DMS 273 treated with DMSO at 0.1 percent for 48 hours (cell line): Measurements from ENCODE around the gene MMP12.

Experiments used
- DNase-seq: peaks from one replicate; lab custom pipeline; 2025; lab: John Stamatoyannopoulos, UW

The MMP12 gene

DNA sequence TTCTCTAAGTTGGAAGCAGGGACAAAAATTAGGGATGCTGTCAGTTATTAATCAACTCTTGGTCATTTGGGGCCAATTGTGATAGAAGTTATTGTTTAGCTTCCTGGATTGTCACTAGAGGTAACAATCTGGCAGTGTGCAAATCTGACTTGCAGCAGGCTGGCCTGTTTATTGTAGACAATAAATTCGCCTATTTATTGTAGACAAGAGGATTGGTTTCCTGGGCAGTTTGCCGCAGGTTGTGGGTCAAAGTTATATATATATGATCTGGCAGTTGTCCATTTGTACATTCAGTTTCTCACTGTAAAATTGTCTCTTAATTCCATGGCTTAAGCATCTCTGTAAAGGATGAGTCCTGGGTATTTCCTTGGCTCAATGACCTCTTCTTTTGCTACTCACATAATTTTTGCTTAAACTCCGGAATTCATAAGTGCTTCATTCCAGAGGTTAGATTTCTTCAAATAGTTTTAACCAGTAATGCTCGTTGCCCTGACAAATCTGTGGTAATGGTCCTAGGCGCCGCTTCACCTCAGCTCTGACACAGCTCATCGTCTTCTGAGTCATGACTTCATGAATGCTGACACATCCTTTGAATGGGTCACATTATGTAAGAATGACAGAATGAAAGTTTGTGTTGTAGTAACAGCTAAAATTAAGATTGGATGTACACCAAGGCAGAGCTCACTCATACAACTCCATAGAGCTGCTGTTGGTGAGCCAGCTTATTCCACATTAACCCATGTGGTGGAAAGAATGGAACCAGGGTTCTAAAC, 23.6 kb downstream of the MMP12 start:
- no peak for DNase-seq

DNA sequence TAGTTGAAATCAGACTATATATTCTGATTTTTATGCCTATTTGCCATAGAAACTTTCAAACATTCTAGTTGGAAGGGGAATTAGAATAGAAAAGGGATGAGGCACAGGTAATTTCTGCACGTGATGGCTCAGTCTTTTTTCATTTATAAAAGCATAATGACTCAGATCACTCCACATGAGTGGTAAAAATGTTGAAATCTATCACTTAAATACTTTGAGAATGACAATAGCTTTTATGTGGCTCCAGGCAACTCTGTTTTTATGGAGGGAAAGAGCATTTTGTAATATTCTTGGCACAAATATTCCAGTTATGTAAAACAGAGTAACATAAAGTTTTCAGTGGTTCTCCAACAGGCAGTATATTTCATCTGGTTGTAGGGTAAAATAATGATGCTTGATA, 25.5 kb downstream of the MMP12 start:
- DNase-seq = no peak

DNA sequence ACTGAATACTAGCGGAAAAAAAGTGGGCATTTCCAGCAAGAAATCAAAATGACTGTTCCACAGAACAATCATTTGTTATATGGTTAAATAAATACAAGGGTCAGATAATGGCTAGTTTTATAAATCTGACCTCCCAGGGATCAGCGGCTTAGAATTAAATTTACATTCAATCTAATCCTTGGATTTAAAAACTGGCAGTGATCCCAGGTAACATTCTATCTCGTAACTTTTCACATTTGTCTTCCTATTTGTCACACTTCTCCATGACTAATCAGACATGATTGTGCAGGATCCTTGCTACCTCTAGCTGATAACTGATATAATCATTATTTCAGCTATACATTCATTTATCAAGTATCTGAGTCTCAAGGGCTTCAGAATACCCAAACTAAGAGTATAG, 28.5 kb downstream of the MMP12 start:
- no peak for DNase-seq

DNA sequence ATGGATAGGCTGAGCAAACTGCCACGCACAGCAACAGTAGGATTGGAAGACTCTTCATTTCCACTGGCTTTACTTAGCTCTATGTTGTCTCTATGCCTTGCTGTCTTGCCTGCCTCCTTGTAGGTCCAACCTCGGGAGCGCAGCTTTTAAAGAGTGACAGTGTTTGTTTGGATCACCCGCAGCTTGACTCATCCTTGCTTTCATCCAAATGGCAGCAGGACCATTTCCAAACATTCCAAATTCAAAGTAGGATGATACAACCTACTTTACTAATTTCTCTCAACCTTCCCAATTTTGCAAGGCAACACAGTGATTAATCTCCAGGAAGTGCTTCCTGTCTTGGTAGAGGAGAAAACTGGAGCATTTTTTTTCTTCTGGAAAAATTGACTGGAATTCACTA, 31.3 kb downstream of the MMP12 start, which contains the start of gene MMP3:
TSS of gene MMP3 (minus strand) at position 121 of the 400 bp plus-strand sequence. CDS start at position 58, 63 bp downstream.
- DNase-seq = no peak

DNA sequence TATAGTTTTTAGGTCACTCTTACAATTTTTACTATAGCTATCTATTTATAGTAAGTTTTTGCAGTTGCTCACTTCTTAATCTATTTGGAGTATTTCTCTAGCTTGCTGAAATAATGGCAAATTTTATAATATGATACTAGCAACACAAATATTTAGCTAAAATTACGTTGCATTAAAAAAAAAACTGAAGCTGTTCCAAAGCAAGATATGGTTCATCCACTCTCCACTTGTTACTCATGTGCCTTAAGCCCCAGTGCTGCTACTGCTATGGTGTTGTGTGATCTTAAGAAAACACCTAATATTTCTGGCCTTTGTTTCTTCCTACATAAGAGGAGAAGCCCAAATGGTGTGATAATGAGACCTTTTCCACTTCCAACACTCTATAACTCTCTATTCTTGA, 31.9 kb downstream of the MMP12 start:
- DNase-seq = no peak

GRCh38 chr11:102840018-102840417, 34.8 kb downstream of the MMP12 start:
- no peak for DNase-seq

- DNase-seq = no peak
Measured at GRCh38 chr11:102837646-102838045, 37.1 kb downstream of the MMP12 start.

DNA sequence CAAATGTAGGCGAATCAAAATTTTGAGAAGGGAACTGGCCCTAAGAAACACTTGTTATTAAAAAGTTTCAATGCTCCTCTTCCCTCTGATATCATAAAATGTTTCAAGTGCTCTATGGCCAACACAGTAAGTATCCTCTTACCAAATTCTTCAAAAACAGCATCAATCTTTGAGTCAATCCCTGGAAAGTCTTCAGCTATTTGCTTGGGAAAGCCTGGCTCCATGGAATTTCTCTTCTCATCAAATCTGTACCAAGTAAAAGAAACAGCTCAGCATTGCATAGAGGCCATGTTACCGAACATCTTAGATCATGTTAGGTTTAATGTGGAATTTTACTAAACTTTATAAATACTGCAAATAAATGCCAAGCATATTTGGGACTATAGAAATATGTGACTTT, 37.6 kb downstream of the MMP12 start:
- DNase-seq = no peak

DNA sequence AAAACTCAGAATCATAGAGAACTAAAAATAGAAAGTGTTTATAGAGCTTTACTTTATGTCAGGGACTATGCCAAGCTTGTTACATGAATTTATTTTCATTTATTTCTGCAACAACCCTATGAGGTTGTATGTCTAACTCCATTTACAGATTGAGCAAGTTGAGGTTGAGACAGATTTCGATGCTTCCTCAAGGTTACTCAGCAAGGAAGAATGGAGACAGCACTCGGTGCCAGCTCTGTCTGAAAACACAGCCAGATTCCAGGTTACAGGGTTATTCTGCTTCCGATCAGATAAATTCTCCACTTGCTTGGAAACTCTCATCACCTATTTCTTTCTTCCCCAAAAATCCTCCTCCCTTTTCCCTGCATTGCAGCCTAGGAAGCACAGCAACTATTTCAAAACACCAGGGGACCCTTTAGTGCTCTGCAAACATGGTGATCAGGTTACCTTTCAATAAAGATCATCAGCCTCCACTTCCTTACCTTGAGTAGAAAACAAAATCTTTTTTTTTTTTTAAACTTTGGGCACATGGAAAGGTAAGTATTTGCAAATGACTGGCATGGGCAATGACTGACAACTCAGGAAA, 38.4 kb downstream of the MMP12 start:
- DNase-seq = no peak

DNA sequence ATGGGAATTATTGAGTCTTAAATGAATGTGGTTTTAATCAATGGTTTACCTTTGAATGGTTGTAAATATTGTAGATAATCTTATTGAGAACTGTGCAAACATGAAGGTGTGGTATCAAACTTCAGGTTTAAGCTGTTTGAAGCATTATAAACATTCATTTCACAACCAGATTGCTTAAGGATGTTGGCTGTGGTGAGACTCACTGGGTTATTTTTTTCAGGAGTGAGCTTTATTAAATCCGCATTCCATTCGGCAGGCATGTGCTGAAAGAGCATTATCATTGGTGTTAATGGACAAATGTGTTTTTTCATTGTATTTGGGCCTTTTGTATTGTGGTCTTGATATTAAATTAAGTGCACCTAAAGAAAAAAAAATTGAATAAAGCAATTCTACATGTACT, 41.1 kb downstream of the MMP12 start:
- no peak for DNase-seq

DNA sequence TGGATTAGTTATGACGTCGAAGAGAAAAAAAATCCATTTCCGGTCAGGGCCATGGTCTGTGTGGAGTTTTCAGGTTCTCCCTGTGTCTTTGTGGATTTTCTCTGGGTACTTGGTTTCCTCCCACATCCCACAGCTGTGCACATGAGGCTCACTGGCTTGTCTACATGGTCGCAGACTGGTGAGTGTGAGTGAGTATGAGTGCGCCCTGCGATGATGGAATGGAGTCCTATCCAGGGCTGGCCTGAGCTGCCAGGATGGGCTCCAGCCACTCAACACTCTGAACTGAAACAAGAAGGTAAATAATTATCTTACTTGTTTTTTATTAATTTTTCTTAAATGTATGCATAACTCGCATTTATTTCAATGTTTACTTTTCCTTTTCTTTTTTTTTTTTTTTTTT, 42.2 kb downstream of the MMP12 start:
- no peak for DNase-seq

DNA sequence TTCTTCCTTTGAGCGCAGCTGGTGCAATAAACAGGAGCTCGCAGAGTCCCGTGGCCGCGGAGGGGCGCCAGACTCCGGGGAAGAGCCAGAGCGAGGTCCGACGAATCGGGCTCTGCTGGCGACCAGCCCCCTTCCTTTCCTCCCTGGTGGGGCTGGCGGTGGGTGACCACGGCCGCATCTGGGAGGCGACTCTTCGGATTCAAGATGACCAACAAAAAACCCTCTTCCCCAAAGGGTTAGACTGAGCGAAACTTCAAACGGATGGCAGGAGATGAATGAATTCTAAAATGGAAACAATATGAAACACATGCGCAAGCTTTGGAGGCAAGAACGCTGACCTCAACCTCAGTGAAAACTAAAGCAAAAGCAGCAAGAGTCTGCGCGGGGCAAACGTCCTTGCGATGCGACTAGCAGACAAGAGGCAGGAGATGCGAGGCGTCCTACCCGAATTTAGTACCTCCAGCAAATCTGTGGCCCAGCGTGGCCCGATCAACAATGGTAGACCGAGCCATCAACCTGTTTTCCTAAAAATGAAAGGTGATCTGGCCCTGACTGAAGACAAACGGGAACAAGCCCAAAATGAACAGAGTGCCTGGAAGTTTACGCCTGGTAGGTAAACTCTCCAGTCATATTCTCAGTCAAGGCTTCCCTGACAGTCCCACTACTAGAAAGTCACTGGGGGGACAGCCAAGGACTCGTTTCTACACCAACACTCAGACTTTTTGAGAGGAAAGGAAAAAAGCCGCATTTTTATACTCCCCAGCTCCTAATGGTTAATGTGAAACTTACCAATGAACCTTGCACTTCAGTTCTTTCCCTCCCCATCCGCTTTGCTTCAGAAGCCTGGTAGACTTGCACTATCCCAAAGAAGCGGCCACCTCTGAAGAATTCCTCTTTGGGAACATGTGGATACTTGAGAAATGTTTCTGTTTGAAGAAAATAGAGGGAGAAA, 43.0 kb downstream of the MMP12 start:
- DNase-seq = no peak

GRCh38 chr11:102831128-102831488, 43.7 kb downstream of the MMP12 start:
- no peak for DNase-seq

DNA sequence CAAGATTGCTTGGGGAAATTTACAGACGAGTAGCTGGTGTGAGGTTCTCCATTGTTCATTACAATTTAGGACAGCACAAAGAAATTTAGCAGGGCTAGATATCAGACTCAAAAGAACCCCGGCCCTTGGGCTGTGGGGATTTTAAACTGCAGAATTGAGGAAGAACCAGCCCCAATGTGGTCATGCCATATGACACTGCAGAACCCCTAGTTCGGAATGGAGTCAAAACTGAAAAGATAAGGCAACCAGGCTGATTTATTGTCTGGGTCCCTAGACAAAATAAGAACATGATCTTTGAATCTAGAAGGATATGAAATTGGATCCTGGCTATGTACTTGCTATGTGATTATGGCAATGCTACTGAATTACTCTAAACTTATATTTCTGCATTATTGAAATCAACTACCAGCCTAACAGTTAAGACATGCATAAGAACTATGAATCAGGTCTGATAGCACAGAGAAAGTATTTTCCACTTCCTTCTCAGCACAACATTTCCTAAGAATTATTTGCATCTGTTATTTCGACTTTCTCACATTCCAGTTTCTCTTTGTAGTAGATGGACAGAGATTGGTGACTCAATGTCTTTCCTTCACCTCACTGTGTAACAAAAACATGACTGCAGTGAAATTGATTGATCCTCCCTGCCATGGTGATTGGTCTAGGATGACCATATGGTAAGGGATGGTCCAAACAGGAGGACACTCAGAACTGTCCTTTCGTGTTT, 44.6 kb downstream of the MMP12 start:
- DNase-seq = no peak

DNA sequence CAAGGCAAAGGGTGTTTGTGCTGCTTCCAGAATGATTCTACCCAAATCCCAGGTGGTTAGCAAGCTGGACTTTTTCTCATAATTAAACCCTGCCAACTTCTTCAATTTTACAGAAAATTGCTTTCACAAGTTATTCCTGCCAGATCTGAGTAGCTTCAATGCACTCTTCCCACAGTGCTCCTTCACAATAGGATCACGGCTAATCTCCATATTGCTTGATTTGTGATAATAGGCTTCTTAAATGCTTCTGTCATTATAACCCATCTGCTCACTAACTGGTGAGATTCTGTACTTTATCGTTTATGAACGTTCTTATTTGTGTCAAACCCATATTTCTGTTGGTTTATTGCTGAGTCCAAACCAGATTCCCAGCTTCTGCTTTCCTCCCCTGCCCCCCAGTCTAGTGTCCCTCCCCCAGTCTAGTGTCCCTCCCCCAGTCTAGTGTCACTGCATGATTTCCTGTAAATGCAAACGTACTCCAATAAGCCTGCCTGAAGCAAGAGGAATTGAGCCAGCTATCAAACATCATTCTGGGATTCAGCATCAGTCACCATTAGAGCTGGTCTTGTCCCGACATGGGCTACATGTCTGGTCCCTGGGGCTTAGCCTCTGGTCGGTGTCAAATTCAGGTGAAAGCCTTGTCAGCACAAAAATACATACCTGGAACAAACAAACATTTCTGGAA, 45.3 kb downstream of the MMP12 start:
- no peak for DNase-seq

DNA sequence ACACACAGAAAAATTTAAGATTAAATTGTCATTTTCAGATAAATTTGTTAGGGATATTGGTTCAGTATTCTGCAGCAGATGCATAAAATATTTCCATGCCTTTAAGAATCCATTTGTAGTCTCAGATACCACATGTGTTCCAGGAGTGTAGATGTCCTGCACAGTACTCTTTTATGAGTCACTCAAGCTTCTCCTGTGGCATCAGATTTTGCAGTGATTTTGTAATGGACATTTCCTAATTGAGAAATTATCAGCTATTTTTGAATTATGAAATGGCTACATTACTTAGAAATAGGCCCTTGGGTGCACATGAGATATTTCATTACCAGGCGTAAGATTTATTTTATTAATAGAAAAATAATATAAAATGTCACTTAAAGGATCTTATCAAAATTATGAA, 50.2 kb downstream of the MMP12 start:
- no peak for DNase-seq

GRCh38 chr11:102819491-102819890, 55.3 kb downstream of the MMP12 start:
- no peak for DNase-seq

GRCh38 chr11:102813484-102813883, 61.3 kb downstream of the MMP12 start:
- no peak for DNase-seq
